Heart right ventricle (tissue), 16 donors: ENCODE data around the gene STEEP1. TPM values are rescaled to one million over a fixed set of nuclear protein-coding genes. Genes with fewer than 3 reads are reported as not detected.

Source experiments
- ATAC-seq, 8 donors: fragments of 200-7000 bp; cut with Tn5 transposase; one replicate each; pipeline ENCODE4 v1.9.1; 2020; ENCODE audit warnings: mild to moderate bottlenecking in 8 of 8, moderate library complexity in 8 of 8, moderate number of reproducible peaks in 1 of 8
- DNase-seq, 2 donors: peaks; one replicate each; pipeline ENCODE4 v3.0.0-alpha.2; 2020
- H3K27ac ChIP-seq, 10 donors: fragments of 200-600 bp; sonication (generic) in 2 of 10; one replicate each; pipeline versions ENCODE4 v1.5.0 to v1.8.0; 2020 to 2022; ENCODE audit warnings: mild to moderate bottlenecking in 3 of 10
- H3K27me3 ChIP-seq, 7 donors: fragments of 200-600 bp; one replicate each; pipeline ENCODE4 v1.8.0; 2021 to 2022; ENCODE audit warnings: mild to moderate bottlenecking in 2 of 7
- H3K36me3 ChIP-seq, 9 donors: fragments of 200-600 bp; sonication (generic) in 1 of 9; one replicate each; pipeline versions ENCODE4 v1.5.0 to v1.8.0; 2020 to 2022; ENCODE audit warnings: mild to moderate bottlenecking in 2 of 9
- H3K4me1 ChIP-seq, 9 donors: fragments of 200-600 bp; sonication (generic) in 1 of 9; one replicate each; pipeline versions ENCODE4 v1.5.0 to v1.8.0; 2020 to 2022; ENCODE audit warnings: mild to moderate bottlenecking in 4 of 9
- H3K4me3 ChIP-seq, 10 donors: fragments of 200-600 bp; sonication (generic) in 2 of 10; one replicate each; pipeline versions ENCODE4 v1.5.0 to v1.8.0; 2020 to 2022; ENCODE audit warnings: mild to moderate bottlenecking in 7 of 10, moderate library complexity in 2 of 10
- H3K9me3 ChIP-seq, 11 donors: fragments of 200-600 bp in 10 of 11; sonication (generic) in 2 of 11; one replicate each; pipeline versions ENCODE4 v1.5.0 to v1.8.0; 2013 to 2022; ENCODE audit warnings: mild to moderate bottlenecking in 2 of 11, control low read depth in 1 of 11, moderate library complexity in 1 of 11
- WGBS, 2 donors: extraction: QIAGEN DNeasy Blood & Tissue Kit; methylation state at CpG; one replicate each; pipeline ENCODE4 v1.1.7; 2013; ENCODE audit warnings: inconsistent platforms in 1 of 2; 5-methylcytosine and 5-hydroxymethylcytosine counted together
- intact Hi-C, 10 donors: fragments of 100-400 bp; cut with DNase I; formaldehyde crosslinking; loops; one replicate each; pipeline versions ENCODE4 v1.11.1 to v1.14.2; 2022
- polyA plus RNA-seq, 2 donors: library from polyadenylated mRNA; stranded (reverse); fragments of 200-250 nt; gene quantifications; one replicate each; pipeline ENCODE4 v1.2.3, GENCODE V29; 2013
- total RNA-seq, 10 donors: library from RNA; stranded (reverse); fragmentation: NEBNext Ultra II Directional in 3 of 10; extraction: Animal tissue kit (Norgen Biotek cat#: 25700) in 3 of 10; gene quantifications; one replicate each; pipeline versions ENCODE4 v1.2.1 to v1.2.4, GENCODE V29; 2021 to 2023
- TF ChIP-seq, protein P1 (sequence below), 9 donors: fragments of 200-600 bp; sonication (generic) in 2 of 9; IDR thresholded peaks; one replicate each; pipeline versions ENCODE4 v1.5.0 to v1.8.0; 2021 to 2022; ENCODE audit warnings: antibody characterized with exemption in 9 of 9, mild to moderate bottlenecking in 5 of 9, moderate library complexity in 1 of 9
- donor health status: Arrhythmogenic right ventricular cardiomyopathy.
- donor health status: ischemic (EF 13 %, LVEDD 7.1; RV severe dilation, severe dysfunction).
- donor health status: healthy with polysubstance abuse.
- donor health status: DM: no; HTN: yes; CAD: no.
- donor health status: DM: no; HTN: no; CAD: no.
- donor health status: ischemic (EF 25% LVEDD 6.9; RV normal size, moderate dysfunction).
- donor health status: ischemic (EF 25% LVEDD 5.7; RV mildly dilated, moderate dysfunction).
- donor health status: healthy.
- donor health status: DM: yes; HTN: yes; CAD: no.
- donor health status: Ischemic cardiomyopathy.
- donor health status: ischemic (EF 35%, LVEDD 5.7; RV mildly dilated, moderate dysfunction).
- donor health status: nonischemic (EF 11% LVEDD 7.7; RV severe dilation, severe dysfunction).
- donor health status: DM: yes; HTN: yes; CAD: no.
- donor health status: PGD.
- donor health status: ischemic (EF 29% LVEDD 5.4; RV normal size, mild dysfunction).
- donor health status: nonischemic (EF 23%, LVEDD 6.1; RV moderate dilation, normal function).

Gene STEEP1
- total and polyA plus RNA-seq, 12 donors, result 2.7 to 24.0 (median 18.6) TPM

DNA sequence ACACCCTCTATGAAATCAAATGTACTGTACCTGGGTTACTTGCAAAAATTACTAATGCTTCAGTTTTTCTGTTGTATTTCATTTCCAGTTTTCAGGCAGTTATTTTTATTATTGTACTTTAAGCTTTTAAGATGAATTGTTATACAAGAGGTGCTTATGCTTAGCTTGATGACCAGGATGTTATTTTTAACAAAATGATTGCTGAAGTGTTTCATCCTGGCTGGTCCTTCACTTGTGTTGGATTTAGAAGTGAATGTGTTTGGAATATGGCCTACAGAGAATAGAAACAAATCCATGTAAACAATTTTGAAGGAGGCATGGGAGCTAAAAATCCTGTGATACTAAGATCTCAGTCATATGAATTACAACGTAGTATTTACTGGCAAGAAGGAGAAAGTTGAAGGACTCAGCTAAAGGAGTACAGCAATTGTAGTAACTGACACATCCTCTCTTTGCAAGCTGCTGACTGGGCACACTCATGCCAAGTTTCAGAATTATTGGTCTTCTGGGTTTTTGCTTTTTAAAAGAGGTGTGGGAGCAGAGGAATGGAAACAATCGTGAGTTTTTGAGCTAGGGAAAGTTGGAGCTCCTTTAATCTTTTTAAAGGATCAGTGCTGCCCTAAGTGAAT is 18.3 kb upstream of the STEEP1 start:
- H3K4me1 ChIP-seq, result peaks cover 0 to 13% (median 0%) of the 10 kb centered on the region in 9 donors
- H3K36me3 ChIP-seq, result peaks cover 0 to 17% (median 0%) of the 10 kb centered on the region in 9 donors
- DNase-seq, result no peak
- H3K9me3 ChIP-seq, result no peaks in the 10 kb centered on the region
- intact Hi-C loops, result no loop called here
- H3K4me3 ChIP-seq, result no peak overlapping the region
- TF ChIP-seq, protein P1, sequence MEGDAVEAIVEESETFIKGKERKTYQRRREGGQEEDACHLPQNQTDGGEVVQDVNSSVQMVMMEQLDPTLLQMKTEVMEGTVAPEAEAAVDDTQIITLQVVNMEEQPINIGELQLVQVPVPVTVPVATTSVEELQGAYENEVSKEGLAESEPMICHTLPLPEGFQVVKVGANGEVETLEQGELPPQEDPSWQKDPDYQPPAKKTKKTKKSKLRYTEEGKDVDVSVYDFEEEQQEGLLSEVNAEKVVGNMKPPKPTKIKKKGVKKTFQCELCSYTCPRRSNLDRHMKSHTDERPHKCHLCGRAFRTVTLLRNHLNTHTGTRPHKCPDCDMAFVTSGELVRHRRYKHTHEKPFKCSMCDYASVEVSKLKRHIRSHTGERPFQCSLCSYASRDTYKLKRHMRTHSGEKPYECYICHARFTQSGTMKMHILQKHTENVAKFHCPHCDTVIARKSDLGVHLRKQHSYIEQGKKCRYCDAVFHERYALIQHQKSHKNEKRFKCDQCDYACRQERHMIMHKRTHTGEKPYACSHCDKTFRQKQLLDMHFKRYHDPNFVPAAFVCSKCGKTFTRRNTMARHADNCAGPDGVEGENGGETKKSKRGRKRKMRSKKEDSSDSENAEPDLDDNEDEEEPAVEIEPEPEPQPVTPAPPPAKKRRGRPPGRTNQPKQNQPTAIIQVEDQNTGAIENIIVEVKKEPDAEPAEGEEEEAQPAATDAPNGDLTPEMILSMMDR (IDR thresholded peaks at IDR 0.05), result no peak
- H3K27ac ChIP-seq, result peak overlapping the region in 6 of 10 donors; percentile 25 to 74 (median 57)
- no peaks in the 10 kb centered on the region for H3K27me3 ChIP-seq
- ATAC-seq, result peak in 4 of 8 donors; percentile 65 to 82 (median 72)
- 45 to 46% methylated on average over 2 of the region's 2 CpGs for WGBS, 2 donors

GRCh38 chrX:119579414-119579813 is 14.2 kb upstream of the STEEP1 start:
- Histone ChIP-seq H3K4me3 (no peak overlapping the region), H3K27me3 (no peaks in the 10 kb centered on the region), H3K4me1 (peaks cover 0 to 34% (median 8%) of the 10 kb centered on the region in 9 donors), H3K36me3 (peaks cover 0 to 27% (median 0%) of the 10 kb centered on the region in 9 donors), H3K27ac (no peak overlapping the region), H3K9me3 (no peaks in the 10 kb centered on the region)
- TF ChIP-seq, protein P1 (IDR thresholded peaks at IDR 0.05), result no peak
- DNase-seq (no peak), ATAC-seq (no peak)
- intact Hi-C loops, result loop anchor here in 1 of 10 donors (10.0 kb wide), 1 partner anchor 65 kb away; no protein-coding TSS in a partner anchor

- ATAC-seq (peak; percentile 94 to 98 (median 96)), DNase-seq (peak; percentile 90 to 93)
- Histone ChIP-seq H3K4me1 (peaks cover 0 to 30% (median 17%) of the 10 kb centered on the region in 9 donors), H3K36me3 (peaks cover 0 to 15% (median 0%) of the 10 kb centered on the region in 9 donors), H3K27me3 (no peaks in the 10 kb centered on the region), H3K27ac (peak within 1 kb of the TSS; percentile 85 to 98 (median 93)), H3K9me3 (no peaks in the 10 kb centered on the region), H3K4me3 (peak within 1 kb of the TSS; percentile 49 to 82 (median 74))
- WGBS, 2 donors, result 1% methylated on average over 54 to 85 of the region's 86 CpGs
- TF ChIP-seq, protein P1 (IDR thresholded peaks at IDR 0.05), result peak in 7 of 9 donors; percentile 39 to 62 (median 48)
- intact Hi-C loops, result loop anchor here in 2 of 10 donors (1.0 to 10.0 kb wide), 2 partner anchors 9 to 60 kb away; partner anchors contain the start of gene STEEP1 (in 1 of the 2)
Measured at GRCh38 chrX:119574394-119575266, 9.4 kb upstream of the STEEP1 start, which contains the start of gene UBE2A. Gene UBE2A (plus strand): TSS chrX:119574563. CDS start chrX:119574712, 149 bp downstream.

GRCh38 chrX:119573840-119574393 is 8.7 kb upstream of the STEEP1 start:
- ATAC-seq, result peak; percentile 15 to 49 (median 40)
- WGBS, 2 donors, result 0 to 1% methylated on average over 28 to 29 of the region's 30 CpGs
- Histone ChIP-seq H3K4me3 (peak overlapping the region; percentile 32 to 82 (median 74)), H3K36me3 (peaks cover 0 to 14% (median 0%) of the 10 kb centered on the region in 9 donors), H3K4me1 (peaks cover 0 to 30% (median 17%) of the 10 kb centered on the region in 9 donors), H3K27ac (peak overlapping the region; percentile 85 to 98 (median 93)), H3K27me3 (no peaks in the 10 kb centered on the region), H3K9me3 (no peaks in the 10 kb centered on the region)
- intact Hi-C loops, result loop anchor here in 2 of 10 donors (1.0 to 10.0 kb wide), 2 partner anchors 9 to 59 kb away; partner anchors contain the start of gene STEEP1 (in 1 of the 2)
- DNase-seq, result peak; percentile 12 to 34
- TF ChIP-seq, protein P1 (IDR thresholded peaks at IDR 0.05), result no peak
